ENCODE measurements around the gene AIPL1. TPM values are rescaled to one million over a fixed set of nuclear protein-coding genes. Genes with fewer than 3 reads are reported as not detected.

Gene AIPL1
- total RNA-seq, 1 experiment from 2014 or later, result not detected

DNA sequence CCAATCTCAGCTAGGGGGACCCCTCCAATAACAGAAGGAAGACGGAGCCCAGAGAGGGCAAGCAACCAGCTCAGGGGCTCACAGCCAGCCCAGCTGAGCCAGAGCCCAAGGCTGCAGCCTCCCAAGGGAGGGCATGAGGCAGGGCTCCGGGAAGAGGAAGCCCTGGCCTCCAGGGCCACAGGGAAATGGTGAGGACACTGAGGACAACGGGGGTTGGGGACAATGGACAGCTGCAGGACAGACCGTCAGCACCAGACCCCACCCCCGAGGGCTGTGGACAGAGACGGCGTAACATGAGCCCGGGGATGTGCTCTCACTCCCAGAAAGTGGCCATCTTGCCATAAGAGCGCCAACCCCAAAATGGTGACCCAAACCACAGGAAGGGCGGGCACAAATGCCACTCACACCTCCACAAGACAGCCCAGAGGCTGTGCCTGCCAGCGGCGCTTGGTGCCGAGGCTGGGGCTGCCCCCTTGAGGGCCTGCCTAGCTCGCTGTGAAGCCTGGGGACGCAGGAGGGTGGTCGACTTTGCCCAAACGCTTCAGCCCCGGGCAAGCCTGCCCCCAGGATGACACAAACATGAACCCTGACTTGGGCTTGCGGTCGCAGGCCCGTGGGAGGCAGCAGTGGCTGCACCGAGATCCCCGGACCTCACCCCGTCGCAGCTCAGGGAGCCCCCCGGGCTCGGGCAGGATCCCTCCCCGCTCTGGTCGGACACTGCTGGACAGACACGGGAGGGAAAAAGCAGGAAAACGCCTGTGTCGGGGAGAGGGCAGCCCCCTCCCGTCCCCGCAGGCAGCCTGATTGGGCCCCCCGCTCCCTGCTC is 19.8 kb upstream of the AIPL1 start:
- no peak for DNase-seq (ENCODE audit: low read depth, low spot score)
- in situ Hi-C loops (cut with HindIII; ENCODE audit: low pct_unique_long_range_greater_than_20kb, low sequenced_read_pairs), result no loop called here

DNA sequence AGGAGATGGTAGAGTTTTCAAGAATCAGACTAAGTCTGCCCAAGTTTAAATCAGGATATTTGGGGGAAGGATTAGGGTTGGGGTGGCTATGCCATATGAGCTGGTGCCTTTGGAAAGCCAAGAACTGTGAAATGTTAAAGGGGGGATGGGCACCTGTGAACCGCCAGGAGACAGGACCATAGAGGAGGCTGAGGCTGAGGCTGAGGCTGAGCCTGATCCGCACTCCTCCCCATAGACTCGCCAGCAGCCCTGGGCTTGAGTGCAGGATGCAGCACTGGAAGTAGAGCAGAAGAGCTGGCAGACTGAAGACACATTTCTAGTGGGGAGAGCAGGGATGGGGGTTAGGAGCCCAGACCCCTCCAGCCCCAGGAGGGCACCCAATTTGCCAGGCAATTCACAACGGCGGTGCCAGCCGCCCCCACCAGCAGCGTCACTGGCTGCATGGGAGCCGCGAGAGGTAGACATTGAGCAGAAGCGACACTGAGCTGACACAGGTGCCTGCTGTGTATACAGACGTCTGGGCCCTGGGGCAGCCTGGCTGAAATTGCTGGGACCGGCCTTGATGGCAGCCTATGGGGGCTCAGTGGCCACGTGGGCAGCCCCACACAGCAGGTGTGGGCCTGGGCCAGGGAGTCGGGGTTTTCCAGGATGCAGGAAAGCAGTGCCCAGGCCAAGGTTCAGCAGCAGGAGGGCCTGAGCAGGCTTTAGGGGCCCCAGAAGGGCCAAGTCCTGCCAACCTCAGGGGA is 18.5 kb upstream of the AIPL1 start:
- in situ Hi-C loops (cut with HindIII; ENCODE audit: low pct_unique_long_range_greater_than_20kb, low sequenced_read_pairs), result no loop called here
- no peak for DNase-seq (ENCODE audit: low read depth, low spot score)

DNA sequence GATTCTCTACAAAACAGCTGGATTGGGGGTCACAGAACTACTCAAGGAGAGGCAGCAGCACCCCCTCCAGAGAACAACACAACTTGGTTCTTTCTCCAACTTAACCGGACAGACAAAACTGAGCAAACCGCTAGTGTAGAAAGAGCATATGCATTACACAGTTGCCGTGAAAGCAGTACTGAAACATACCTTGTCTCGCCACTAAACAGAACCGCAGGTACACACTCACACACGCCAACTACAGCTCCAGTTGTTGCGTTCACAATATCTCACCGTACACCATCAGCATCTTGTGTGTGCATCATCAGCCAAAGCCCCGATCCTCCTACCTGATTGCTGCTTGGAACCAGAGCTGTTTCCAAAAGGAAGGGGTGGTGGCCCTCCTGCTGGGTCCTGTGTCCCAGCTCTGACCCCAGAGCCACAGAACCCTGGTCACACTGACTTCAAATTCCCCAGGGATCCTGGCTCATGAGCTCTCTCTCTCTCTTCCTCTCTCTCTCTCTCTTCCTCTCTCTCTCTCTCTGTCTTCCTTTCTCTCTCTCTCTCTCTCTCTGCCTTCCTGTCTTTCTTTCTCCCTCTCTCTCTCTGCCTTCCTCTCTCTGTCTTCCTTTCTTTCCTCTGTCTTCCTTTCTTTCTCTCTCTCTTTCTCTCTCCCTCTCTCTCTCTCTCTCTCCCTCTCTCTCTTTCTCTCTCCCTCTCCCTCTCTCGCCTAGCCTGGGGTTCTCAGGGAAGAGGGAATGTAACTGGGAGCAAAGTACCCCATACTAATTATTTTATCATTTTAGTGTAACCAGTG is 17.7 kb upstream of the AIPL1 start:
- no peak for DNase-seq (ENCODE audit: low read depth, low spot score)
- in situ Hi-C loops (cut with HindIII; ENCODE audit: low pct_unique_long_range_greater_than_20kb, low sequenced_read_pairs), result no loop called here

DNA sequence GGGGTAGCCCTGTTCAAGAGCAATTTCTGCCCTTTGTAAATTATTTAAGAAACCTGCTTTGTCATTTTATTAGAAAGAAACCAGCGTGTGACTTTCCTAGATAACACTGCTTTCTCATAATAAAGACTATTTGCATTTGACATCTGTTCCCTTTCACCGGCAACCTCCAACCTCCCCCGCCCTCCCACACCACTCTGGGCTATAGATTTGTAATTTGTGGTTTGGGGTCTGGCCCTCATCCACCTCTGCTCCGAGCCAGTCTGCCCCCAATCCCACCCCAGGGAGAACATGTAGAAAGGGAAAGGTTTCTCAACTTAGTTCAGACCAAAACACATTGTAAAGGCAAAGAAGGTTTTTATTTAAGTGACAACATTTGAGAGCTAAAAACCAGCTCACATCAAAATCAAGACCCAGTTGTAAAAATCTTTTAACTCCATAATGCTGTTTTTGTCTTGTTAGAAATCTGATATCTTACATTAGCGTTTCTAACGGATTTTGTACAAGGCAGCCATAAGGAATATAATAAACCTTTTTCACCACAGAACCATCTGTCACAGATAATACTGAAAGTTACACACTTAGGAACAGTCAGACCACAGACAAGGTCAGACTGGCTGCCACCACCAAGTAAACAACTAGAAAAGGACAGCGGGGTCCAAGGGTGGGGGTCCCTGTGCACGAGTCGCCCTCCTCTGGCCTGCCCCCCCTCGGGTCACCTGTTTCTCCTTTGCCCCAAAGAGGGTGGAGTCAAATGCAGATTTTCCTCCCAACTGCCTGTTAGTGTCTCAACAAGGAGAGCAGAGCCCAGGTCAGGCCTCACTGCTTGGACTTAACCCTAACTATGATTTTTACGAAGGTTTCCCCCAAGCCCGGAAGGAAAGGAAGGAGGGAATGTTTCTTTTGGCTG is 16.3 kb upstream of the AIPL1 start:
- no peak for DNase-seq (ENCODE audit: low read depth, low spot score)
- in situ Hi-C loops (cut with HindIII; ENCODE audit: low pct_unique_long_range_greater_than_20kb, low sequenced_read_pairs), result no loop called here

DNA sequence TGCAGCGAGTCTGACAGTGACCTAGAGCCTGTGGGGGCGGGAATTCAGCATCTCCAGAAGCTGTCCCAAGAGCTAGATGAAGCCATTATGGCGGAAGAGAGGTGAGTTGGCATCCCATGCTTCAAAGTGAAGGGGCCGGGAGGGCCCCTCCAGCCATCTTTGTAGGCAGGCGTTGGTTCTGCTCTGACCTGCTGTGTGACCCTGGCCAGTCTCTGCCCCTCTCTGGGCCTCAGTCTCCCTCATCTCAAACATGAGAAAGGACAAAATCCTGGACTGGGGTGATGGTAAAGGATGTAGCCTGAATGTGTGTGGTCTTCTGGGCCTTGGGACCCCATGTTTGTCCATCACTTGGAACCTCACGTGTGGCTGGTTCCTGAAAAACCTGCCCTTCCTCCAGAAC is 14.4 kb upstream of the AIPL1 start:
- in situ Hi-C loops (cut with HindIII; ENCODE audit: low pct_unique_long_range_greater_than_20kb, low sequenced_read_pairs), result no loop called here
- DNase-seq (ENCODE audit: low read depth, low spot score), result no peak

DNA sequence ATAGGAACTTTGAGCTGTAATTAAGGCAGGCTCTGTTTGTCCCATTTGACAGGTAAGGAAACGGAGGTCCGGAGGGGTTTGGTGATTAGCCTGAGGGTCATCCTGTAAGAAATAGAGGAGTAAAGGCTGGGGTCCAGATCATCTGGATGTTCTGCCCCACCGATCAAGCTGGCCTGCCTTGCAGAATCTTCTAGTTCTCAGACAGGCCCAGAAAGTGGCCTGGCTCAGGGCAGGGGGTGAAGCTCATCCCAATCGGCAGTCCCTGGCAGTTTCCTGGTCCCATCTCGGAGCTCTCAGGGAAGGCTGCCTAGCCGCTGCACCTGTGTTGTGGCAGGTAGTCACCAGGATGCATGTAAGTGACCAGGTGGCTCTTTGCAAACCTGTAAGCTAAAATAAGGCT is 13.6 kb upstream of the AIPL1 start:
- in situ Hi-C loops (cut with HindIII; ENCODE audit: low pct_unique_long_range_greater_than_20kb, low sequenced_read_pairs), result no loop called here
- DNase-seq (ENCODE audit: low read depth, low spot score), result no peak

DNA sequence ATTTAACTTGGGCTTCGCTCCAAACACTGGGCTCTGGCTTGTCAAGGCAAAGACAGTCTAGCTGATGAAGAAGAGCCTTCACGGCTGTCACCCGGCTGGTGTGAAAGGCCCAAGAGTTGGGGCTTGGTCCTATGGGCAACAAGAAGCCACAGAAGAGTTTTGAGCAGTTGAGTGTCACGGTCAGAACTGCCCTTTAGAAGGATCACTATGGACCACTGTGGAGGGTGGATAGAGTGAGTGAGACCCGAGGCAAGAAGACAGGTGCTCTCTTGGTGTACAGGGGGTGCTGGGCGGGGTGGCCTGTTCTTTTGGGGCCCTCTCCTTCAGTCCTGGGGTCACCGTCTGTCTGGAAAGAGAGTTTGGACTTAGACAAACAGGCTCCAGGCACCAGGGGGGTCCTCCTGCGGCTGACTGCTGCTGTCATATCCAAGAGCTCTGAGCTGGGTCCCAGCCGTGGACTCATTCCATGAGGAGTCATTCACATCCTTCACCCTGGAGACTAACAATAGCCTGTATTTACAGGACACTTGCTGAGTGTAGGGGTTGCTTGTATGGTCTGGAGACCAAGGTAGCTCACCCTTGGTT is 11.7 kb upstream of the AIPL1 start:
- in situ Hi-C loops (cut with HindIII; ENCODE audit: low pct_unique_long_range_greater_than_20kb, low sequenced_read_pairs), result no loop called here
- DNase-seq (ENCODE audit: low read depth, low spot score), result no peak

DNA sequence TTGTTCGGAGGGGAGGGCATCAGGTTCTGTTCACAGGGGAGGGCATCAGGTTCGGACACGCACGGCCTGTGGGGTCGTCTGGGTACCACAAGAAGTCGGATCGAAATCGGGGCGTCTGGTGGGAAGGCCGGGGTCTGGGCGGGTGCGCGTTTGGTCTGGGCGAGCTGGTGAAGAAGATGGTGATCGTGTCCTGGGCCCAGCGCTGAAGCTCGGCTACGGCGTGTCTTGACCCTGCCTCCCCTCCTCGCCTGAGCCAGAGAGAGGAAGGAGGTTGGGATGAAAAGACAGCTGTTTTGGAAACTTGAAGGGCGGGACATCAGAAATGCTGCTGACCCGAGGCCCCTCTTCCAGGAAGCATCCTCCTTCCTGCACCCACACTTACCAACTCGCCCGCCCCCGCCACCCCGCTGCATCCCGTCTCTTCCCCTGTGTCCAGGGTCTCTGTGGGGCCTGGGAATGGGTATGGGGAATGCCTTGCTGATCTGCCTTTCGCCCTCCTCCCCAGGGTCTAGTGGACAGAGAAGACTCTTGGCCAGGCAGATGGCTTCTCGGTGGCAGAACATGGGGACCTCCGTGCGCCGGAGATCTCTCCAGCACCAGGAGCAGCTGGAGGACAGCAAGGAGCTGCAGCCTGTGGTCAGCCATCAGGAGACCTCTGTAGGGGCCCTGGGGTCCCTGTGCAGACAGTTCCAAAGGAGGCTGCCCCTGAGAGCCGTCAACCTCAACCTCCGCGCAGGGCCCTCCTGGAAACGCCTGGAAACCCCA is 9.8 kb upstream of the AIPL1 start:
- in situ Hi-C loops (cut with HindIII; ENCODE audit: low pct_unique_long_range_greater_than_20kb, low sequenced_read_pairs), result no loop called here
- no peak for DNase-seq (ENCODE audit: low read depth, low spot score)

DNA sequence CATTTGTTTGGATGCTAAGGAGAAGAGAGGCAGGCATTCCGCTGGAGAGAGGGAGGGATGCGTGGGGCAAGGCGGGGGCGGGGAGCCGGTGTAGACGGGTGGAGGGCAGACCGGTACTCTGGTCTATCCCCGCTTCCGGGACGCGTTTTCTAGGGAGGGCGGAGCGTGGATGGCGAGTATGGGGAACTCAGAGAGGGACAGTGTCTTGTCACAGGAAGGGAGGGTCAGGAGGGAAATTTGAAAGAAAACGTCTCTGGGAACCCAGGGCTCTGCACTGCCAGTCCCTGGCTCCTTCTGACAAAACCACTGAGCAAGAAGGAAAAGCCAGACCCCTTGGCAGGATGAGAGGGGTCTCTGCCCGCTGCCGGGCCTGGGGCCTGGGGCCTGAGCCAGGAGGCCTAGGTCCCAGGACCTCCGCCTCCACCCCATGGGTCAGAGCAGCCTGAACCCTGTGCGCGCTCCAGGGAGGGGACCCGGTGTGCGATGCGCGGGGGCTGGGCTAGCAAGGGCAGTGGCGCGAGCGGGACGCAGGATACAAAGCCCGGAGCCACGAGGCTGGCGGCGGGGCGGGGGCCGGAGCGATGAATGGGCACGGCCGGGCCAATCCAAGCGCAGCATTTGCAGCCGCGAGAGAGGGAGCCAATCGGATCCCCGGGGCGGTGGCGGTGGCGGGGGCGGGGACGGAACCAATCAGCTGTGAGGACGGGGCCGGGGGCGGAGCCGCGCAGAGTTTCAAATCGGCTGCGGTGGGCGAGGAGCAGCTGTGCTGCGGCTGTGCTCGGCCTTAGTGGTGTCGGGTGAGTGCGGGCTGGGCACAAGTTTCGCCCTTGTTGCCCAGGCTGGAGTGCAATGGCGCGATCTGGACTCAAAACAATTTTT is 9.0 kb upstream of the AIPL1 start, which contains the start of gene PIMREG:
PIMREG (plus strand) TSS at position 764 of the 879 bp plus-strand sequence. CDS start 656 bp downstream, outside the sequence.
- in situ Hi-C loops (cut with HindIII; ENCODE audit: low pct_unique_long_range_greater_than_20kb, low sequenced_read_pairs), result no loop called here
- DNase-seq (ENCODE audit: low read depth, low spot score), result peak; percentile 95

DNA sequence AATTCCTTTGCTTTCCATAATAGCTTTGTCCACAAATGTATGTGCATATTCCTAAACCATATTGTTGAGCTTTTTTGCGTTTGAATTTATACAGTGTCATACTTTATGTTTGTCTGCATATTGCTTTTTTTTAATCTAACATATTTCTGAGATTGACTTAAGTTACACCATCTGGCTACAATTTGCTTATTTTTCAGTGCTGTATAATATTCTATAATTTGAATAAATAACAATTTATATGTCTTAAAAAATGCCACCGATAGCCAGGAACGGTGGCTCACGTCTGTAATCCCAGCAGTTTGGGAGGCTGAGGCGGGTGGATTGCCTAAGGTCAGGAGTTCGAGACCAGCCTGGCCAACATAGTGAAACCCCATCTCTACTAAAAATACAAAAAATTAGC is 7.9 kb upstream of the AIPL1 start:
- in situ Hi-C loops (cut with HindIII; ENCODE audit: low pct_unique_long_range_greater_than_20kb, low sequenced_read_pairs), result no loop called here
- no peak for DNase-seq (ENCODE audit: low read depth, low spot score)

DNA sequence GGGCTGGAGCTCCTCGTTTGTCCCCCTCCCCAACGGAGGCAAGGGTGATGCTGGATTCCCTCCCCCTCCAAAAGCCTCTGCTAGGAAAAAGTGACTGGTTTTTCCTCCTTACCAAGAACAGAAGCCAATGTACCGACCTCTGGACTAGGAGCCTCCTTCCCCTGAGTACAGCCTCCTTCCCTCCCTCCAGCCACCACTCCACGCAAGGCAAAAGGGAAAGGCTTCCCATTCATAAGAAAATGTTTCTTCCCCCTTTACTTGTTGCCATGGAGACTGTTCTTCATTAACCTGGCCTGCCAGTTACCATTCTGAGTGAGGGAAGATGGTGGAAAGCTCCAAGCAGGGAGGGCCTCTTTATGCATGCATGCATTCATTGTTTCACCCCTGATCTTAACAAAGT is 5.0 kb upstream of the AIPL1 start:
- in situ Hi-C loops (cut with HindIII; ENCODE audit: low pct_unique_long_range_greater_than_20kb, low sequenced_read_pairs), result no loop called here

DNA sequence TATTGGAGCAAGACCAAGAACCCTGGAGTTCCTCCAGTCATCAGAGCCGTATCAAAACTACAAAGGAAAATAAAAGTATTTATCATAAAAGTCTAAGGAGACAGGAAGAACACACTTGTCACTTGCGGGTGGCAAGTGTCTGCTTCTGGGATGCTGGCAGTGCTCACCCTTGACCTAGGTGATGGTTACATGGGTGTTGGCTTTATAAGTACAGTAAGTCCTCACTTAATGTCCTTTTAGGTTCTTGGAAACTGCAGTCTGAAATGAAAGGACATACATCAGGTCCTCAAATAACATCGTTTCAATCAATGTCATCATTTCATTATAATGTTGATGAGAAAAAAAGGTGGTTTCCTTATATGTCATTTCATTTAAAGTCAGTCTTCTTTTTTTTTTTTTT is 3.0 kb upstream of the AIPL1 start:
- DNase-seq (ENCODE audit: low read depth, low spot score), result no peak
- in situ Hi-C loops (cut with HindIII; ENCODE audit: low pct_unique_long_range_greater_than_20kb, low sequenced_read_pairs), result no loop called here

More for the DNA sequence above, 5.0 kb upstream of the AIPL1 start:
- no peak for DNase-seq (ENCODE audit: low read depth, low spot score)

DNA sequence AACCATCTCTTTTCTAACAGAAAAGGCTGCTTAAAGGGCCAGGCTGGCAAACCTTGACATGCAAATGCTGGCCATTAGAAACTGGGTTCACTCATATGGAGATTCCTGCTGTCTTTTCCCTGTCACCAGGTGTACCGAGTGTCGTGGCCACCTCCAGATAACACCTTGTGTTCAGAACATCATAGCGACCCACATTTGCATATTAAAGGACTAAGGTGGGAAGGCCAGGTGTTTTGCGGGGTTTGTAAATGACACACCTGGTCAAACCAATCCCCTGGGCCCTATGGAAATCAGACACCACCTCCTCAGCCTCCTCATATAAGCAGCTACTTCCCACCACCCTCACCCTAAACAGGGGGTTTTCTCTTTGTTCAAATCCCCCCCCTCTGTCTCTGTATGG is 2.5 kb upstream of the AIPL1 start:
- in situ Hi-C loops (cut with HindIII; ENCODE audit: low pct_unique_long_range_greater_than_20kb, low sequenced_read_pairs), result no loop called here
- no peak for DNase-seq (ENCODE audit: low read depth, low spot score)

DNA sequence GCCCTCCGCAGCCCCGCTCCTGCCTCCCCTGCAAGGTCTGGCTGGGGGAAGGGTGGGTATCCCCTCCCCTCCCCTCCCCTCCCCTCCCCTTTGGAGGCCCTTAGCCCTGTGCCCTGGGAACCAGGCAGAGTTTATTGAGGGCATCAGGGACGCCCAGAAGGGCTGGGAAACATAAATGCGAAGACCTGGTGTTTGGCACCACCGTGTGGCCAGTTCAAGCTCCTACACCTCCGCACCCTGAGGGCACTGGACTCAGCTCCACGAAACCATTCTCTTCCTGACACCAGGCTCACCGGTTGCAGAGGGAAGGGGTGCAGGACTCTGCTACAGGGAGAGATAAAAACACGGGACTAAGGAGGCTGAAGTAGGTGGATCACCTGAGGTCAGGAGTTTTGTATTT is 1.0 kb upstream of the AIPL1 start:
- in situ Hi-C loops (cut with HindIII; ENCODE audit: low pct_unique_long_range_greater_than_20kb, low sequenced_read_pairs), result no loop called here
- peak; percentile 78 for DNase-seq (ENCODE audit: low read depth, low spot score)

DNA sequence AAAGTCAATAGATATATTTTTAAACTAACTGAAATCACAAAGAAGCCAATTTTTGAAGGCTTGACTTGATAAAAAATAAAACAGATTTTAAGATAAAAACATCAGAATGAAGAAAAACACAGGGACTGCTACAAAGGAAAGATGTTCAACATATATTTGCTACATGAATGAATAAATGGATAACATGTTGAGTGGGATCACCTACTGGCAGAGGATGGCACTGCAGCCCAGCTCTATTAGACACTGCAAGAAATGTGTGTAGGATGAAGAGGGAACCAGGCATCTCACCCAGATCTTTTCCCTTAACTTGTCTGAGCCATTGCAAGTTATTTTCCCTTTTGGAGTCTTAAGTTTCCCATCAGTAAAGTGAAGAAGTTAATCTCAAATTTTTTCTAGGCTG is 4.2 kb downstream of the AIPL1 start:
- DNase-seq (ENCODE audit: low read depth, low spot score), result no peak
- in situ Hi-C loops (cut with HindIII; ENCODE audit: low pct_unique_long_range_greater_than_20kb, low sequenced_read_pairs), result no loop called here

Measured in SK-MEL-5 (cell line).